ENCODE data around the gene FAR2.
"Not testable (repeated sequence)": the region's sequence is repeated elsewhere in the genome, so short reads cannot be mapped to it uniquely, and the experiment has no call there.

The FAR2 gene

GRCh38 chr12:29232086-29232485 is 83.0 kb downstream of the FAR2 start:
- in situ Hi-C loops (cut with MboI; ENCODE audit: low sequenced_read_pairs), result no loop called here

- in situ Hi-C loops (cut with MboI; ENCODE audit: low sequenced_read_pairs), result no loop called here
These were observed 85.5 kb downstream of the FAR2 start for GRCh38 chr12:29234552-29234951.

- in situ Hi-C loops (cut with MboI; ENCODE audit: low sequenced_read_pairs), result no loop called here
These were observed 86.0 kb downstream of the FAR2 start for GRCh38 chr12:29234965-29235626.

DNA sequence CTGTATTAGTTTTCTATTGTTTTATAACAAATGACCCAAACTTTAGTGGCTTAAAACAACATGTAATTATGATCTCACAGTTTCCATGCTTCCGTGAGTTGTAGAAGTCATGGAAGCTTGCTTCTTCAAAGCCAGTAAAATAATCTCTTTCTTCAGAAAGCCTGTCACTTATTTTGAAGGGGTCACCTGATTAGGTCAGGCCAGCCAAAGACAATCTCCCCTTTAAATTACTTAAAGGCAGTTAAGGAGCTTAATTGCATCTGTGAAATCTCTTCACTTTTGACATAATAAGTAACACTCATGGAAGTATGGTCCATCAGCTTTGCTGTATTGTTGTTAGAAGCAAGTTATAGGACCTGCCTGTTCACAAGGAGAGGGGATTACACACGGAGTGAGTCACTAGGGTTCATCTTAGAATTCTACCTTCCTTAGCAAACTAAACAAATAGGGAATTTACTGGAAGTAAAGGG is 89.8 kb downstream of the FAR2 start:
- in situ Hi-C loops (cut with MboI; ENCODE audit: low sequenced_read_pairs), result no loop called here

DNA sequence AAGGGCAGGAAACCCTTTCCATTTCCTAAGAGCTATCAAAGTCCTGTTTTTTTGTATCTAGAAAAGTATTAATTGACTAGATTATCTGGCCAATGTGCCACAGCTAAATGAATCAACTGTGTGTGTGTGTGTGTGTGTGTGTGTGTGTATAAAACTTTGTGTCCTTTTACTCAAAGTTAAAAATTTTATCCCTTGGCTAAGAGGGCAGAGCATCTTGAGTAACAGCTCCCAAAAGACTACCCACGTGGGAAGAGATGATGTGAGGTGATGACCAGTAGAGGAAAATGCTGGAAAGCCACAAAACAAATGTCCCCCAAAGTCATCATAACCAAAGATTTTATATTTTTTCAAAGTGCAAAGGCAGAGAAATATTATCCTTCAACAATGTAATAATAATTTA is 90.3 kb downstream of the FAR2 start:
- in situ Hi-C loops (cut with MboI; ENCODE audit: low sequenced_read_pairs), result no loop called here

GRCh38 chr12:29240441-29240840 is 91.4 kb downstream of the FAR2 start:
- in situ Hi-C loops (cut with MboI; ENCODE audit: low sequenced_read_pairs), result no loop called here

GRCh38 chr12:29241821-29242591 is 92.9 kb downstream of the FAR2 start:
- in situ Hi-C loops (cut with MboI; ENCODE audit: low sequenced_read_pairs), result no loop called here

GRCh38 chr12:29242921-29243431 is 93.9 kb downstream of the FAR2 start:
- in situ Hi-C loops (cut with MboI; ENCODE audit: low sequenced_read_pairs), result no loop called here

- in situ Hi-C loops (cut with MboI; ENCODE audit: low sequenced_read_pairs), result no loop called here
These were observed 95.2 kb downstream of the FAR2 start for GRCh38 chr12:29244159-29244765.

DNA sequence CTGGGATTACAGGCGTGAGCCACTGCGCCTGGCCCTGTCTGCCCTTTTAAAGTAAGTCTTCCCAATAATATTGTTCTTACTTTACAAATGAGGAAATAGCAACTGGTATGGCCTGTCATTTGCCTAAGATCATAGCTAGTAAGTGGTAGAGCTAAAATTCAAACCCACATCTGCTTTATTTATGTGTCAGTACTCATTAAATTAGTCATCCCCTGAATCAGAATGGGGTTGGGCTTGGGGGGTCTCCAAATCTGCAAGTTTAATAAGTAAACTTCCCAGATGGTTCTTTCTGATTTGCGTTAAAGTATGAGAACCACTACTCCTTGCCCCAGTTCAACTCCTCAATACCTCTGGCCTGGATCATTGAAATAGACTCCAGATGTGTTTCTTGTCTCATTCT is 96.2 kb downstream of the FAR2 start:
- in situ Hi-C loops (cut with MboI; ENCODE audit: low sequenced_read_pairs), result no loop called here

GRCh38 chr12:29249930-29250329 is 100.9 kb downstream of the FAR2 start:
- in situ Hi-C loops (cut with MboI; ENCODE audit: low sequenced_read_pairs), result no loop called here

- in situ Hi-C loops (cut with MboI; ENCODE audit: low sequenced_read_pairs), result no loop called here
These were observed 105.0 kb downstream of the FAR2 start for GRCh38 chr12:29253906-29254625.

DNA sequence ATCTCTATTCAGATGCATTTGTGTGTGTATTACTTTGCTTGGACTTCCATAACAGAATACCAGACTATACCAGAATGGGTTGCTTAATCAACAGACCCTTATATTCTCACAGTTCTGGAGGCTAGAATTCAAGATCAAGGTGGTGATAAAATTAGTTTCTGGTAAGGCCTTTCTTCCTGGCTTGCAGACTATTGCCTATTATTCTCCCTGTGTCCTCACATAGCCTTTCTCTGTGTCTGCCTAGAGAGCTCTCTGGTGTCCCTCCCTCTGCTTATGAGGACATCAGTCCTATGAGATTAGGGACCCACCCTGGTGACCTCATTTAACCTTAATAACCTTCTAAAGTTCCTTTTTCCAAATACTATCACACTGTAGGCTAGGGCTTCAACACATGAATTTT is 106.0 kb downstream of the FAR2 start:
- in situ Hi-C loops (cut with MboI; ENCODE audit: low sequenced_read_pairs), result no loop called here

DNA sequence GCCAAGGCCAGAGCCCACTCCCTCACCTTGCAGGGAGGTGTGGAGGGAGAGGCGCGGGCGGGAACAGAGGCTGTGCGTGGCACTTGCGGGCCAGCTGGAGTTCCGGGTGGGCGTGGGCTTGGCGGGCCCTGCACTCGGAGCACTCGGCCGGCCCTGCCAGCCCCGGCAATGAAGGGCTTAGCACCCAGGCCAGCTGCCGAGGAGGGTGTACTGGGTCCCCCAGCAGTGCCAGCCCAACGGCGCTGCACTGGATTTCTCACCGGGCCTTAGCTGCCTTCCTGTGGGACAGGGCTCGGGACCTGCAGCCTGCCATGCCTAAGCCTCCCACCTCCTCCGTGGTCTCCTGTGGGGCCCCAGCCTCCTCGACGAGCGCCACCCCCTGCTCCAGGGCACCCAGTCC is 107.5 kb downstream of the FAR2 start:
- in situ Hi-C loops (cut with MboI; ENCODE audit: low sequenced_read_pairs), result no loop called here

DNA sequence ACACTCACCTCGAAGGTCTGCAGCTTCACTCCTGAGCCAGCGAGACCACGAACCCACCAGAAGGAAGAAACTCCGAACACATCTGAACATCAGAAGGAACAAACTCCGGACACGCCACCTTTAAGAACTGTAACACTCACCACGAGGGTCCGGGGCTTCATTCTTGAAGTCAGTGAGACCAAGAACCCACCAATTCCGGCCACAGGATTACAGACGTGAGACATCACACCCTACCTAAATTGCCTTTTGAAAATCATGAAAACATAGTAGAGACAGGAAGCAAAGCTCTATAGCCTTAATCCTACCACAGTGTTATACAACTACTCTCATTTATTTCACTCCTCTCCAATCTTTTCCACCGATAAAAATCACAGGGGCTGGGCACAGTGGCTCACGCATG is 108.6 kb downstream of the FAR2 start:
- in situ Hi-C loops (cut with MboI; ENCODE audit: low sequenced_read_pairs), result not testable (repeated sequence)

- in situ Hi-C loops (cut with MboI; ENCODE audit: low sequenced_read_pairs), result no loop called here
These were observed 115.3 kb downstream of the FAR2 start for GRCh38 chr12:29264424-29264823.

- in situ Hi-C loops (cut with MboI; ENCODE audit: low sequenced_read_pairs), result no loop called here
These were observed 120.8 kb downstream of the FAR2 start for GRCh38 chr12:29269706-29270408.

DNA sequence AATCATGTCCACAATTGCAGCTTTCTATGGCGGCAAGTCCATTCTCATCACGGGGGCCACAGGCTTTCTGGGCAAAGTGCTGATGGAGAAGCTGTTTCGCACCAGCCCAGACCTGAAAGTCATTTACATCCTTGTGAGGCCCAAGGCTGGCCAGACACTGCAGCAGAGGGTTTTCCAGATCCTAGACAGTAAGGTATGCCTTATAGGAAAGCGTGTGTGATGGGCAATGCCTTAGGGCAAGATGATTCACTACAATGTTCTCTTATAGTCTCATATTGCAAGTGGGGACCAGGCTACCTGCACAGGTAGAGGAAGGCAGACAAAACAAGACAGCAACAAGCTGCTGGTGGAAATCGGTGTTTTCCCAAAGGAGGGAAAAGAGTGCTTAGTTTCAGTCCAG is 121.4 kb downstream of the FAR2 start:
- in situ Hi-C loops (cut with MboI; ENCODE audit: low sequenced_read_pairs), result no loop called here

GRCh38 chr12:29273178-29273843 is 124.2 kb downstream of the FAR2 start:
- in situ Hi-C loops (cut with MboI; ENCODE audit: low sequenced_read_pairs), result no loop called here

DNA sequence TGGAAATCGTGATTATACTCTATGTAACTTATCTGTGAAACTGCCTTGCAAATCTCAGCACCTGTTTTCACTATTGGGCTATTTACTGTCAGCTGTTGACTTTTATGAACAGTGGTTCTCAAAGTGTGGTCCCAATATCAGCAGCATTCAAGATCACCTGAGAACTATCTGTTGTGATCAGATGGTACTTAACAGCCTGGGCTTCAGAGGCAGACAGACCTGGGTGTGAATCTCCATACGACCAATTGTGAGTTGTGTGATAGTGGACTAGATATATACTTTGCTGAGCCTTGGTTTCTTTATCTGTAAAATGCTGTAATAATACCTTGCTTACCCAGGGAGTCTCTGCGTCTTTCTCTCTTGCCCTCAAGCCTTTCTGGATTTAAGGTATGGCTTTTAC is 126.8 kb downstream of the FAR2 start:
- in situ Hi-C loops (cut with MboI; ENCODE audit: low sequenced_read_pairs), result no loop called here
